PFSK-1 (cell line): Measurements from ENCODE around the gene PLRG1.

Experiments
- FOXP2 ChIP-seq: optimal IDR thresholded peaks from 2 replicates; pipeline ENCODE3; 2011; ENCODE audit warnings: borderline replicate concordance, control low read depth, inconsistent platforms; ENCODE audit not compliant: insufficient read depth; ENCODE audit errors: extremely low read length, extremely low read depth
- POLR2AphosphoS5 ChIP-seq: IDR thresholded peaks from 2 replicates; pipeline ENCODE4 v1.6.1; 2012; ENCODE audit warnings: low read depth, mild to moderate bottlenecking, control low read depth, low read length, moderate library complexity
- SIN3A ChIP-seq: IDR thresholded peaks from 2 replicates; pipeline ENCODE4 v1.6.1; 2012; ENCODE audit warnings: mild to moderate bottlenecking, low read length, moderate library complexity, borderline replicate concordance; ENCODE audit not compliant: insufficient read depth
- TAF1 ChIP-seq: IDR thresholded peaks from 2 replicates; pipeline ENCODE4 v1.6.1; 2012; ENCODE audit warnings: low read length, control low read depth, borderline replicate concordance; ENCODE audit not compliant: insufficient read depth
- TF ChIP-seq, protein P1 (sequence below), 2 experiments: IDR thresholded peaks; 2 replicates each; pipeline versions ENCODE4 v1.6.1 to v1.8.0; 2011 to 2012; ENCODE audit warnings: low read depth in 2 of 2, low read length in 2 of 2, control low read depth in 1 of 2, inconsistent platforms in 1 of 2, mild to moderate bottlenecking in 1 of 2, moderate library complexity in 1 of 2; ENCODE audit not compliant: insufficient read depth in 1 of 2

DNA sequence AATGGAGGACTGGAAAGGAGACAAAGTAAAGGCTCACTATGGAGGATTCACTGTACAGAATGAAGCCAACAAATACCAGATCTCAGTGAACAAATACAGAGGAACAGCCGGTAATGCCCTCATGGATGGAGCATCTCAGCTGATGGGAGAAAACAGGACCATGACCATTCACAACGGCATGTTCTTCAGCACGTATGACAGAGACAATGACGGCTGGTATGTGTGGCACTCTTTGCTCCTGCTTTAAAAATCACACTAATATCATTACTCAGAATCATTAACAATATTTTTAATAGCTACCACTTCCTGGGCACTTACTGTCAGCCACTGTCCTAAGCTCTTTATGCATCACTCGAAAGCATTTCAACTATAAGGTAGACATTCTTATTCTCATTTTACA lies 19.4 kb upstream of the PLRG1 start:
- TF ChIP-seq SIN3A (no peak), TAF1 (no peak), POLR2AphosphoS5 (no peak), FOXP2 (no peak)
- TF ChIP-seq, protein P1, sequence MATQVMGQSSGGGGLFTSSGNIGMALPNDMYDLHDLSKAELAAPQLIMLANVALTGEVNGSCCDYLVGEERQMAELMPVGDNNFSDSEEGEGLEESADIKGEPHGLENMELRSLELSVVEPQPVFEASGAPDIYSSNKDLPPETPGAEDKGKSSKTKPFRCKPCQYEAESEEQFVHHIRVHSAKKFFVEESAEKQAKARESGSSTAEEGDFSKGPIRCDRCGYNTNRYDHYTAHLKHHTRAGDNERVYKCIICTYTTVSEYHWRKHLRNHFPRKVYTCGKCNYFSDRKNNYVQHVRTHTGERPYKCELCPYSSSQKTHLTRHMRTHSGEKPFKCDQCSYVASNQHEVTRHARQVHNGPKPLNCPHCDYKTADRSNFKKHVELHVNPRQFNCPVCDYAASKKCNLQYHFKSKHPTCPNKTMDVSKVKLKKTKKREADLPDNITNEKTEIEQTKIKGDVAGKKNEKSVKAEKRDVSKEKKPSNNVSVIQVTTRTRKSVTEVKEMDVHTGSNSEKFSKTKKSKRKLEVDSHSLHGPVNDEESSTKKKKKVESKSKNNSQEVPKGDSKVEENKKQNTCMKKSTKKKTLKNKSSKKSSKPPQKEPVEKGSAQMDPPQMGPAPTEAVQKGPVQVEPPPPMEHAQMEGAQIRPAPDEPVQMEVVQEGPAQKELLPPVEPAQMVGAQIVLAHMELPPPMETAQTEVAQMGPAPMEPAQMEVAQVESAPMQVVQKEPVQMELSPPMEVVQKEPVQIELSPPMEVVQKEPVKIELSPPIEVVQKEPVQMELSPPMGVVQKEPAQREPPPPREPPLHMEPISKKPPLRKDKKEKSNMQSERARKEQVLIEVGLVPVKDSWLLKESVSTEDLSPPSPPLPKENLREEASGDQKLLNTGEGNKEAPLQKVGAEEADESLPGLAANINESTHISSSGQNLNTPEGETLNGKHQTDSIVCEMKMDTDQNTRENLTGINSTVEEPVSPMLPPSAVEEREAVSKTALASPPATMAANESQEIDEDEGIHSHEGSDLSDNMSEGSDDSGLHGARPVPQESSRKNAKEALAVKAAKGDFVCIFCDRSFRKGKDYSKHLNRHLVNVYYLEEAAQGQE (IDR thresholded peaks at IDR 0.05; ENCODE audit: insufficient read depth in 1 of 2, low read depth in 2 of 2, low read length in 2 of 2): no peak
